NOMO-1 treated with dmso at 0.1 percent for 144 hours (cell line): ENCODE results near the gene AMZ1.

Source experiments
- DNase-seq: peaks from one replicate; lab custom pipeline; 2025; ENCODE audit not compliant: unreplicated experiment; lab: John Stamatoyannopoulos, UW

AMZ1 gene

GRCh38 chr7:2764621-2765020 lies 76.6 kb downstream of the AMZ1 start:
- DNase-seq = no peak
